ENCODE results near the gene P2RY2.
A peak's percentile ranks its signal among the peaks of the same experiment; 100 is the strongest.

P2RY2 gene

GRCh38 chr11:73239111-73239521 lies 21.0 kb downstream of the P2RY2 start:
- Histone ChIP-seq H3K9ac (ENCODE audit: low read depth, low read length) (no peak overlapping the region), H3K4me1 (ENCODE audit: insufficient read depth, low read length) (no peaks in the 10 kb centered on the region), H3K4me3 (ENCODE audit: low read length) (no peak overlapping the region), H3K27ac (ENCODE audit: low read depth, low read length) (no peak overlapping the region), H3K36me3 (ENCODE audit: insufficient read depth, low read length) (no peaks in the 10 kb centered on the region), H3K27me3 (ENCODE audit: insufficient read depth, low read length) (no peaks in the 10 kb centered on the region), H3K9me3 (ENCODE audit: insufficient read depth, low read depth, low read length) (no peaks in the 10 kb centered on the region)
- 94% methylated on average over 6 of the region's 6 CpGs for WGBS

DNA sequence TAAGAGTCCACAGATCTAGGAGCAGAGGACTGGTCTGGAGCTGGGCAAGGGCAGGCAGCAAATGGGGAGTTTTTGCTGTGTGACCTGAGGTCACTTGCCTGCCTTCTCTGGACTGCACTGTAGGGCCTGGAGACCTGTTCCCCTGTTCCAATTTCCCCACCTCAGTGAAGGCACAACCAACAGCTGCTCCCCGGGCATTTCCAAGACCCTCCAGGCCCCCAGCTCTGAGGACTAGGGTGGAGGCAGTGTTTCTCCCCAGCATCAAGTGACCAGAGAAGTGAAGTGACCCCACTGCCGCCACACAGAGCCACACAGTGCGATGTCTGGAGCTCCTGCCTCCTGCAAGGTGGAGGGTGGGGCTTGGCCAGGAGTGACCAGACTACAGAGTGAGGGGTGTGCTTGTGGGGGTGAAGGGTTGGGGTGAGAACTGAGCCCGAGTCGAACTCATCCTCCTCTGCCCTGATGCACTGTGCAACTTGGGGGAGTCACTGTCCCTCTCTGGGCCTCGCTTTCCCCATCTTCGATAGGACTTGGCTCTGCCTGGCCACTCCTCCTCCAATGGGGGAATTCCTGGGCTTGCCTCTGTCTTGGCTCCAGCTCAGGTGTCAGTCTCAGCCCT lies 21.6 kb downstream of the P2RY2 start:
- Histone ChIP-seq H3K27ac (ENCODE audit: low read depth, low read length) (no peak overlapping the region), H3K9me3 (ENCODE audit: insufficient read depth, low read depth, low read length) (no peaks in the 10 kb centered on the region), H3K4me3 (ENCODE audit: low read length) (no peak overlapping the region), H3K4me1 (ENCODE audit: insufficient read depth, low read length) (no peaks in the 10 kb centered on the region), H3K27me3 (ENCODE audit: insufficient read depth, low read length) (no peaks in the 10 kb centered on the region), H3K9ac (ENCODE audit: low read depth, low read length) (no peak overlapping the region), H3K36me3 (ENCODE audit: insufficient read depth, low read length) (no peaks in the 10 kb centered on the region)
- 90% methylated on average over 7 of the region's 7 CpGs for WGBS

GRCh38 chr11:73240190-73240781 lies 22.2 kb downstream of the P2RY2 start:
- H3K9me3 ChIP-seq (ENCODE audit: insufficient read depth, low read depth, low read length): no peaks in the 10 kb centered on the region
- no peak overlapping the region for H3K27ac ChIP-seq (ENCODE audit: low read depth, low read length)
- no peaks in the 10 kb centered on the region for H3K36me3 ChIP-seq (ENCODE audit: insufficient read depth, low read length)
- H3K9ac ChIP-seq (ENCODE audit: low read depth, low read length): no peak overlapping the region
- WGBS: 79% methylated on average over 4 of the region's 4 CpGs
- H3K4me1 ChIP-seq (ENCODE audit: insufficient read depth, low read length): no peaks in the 10 kb centered on the region
- no peak overlapping the region for H3K4me3 ChIP-seq (ENCODE audit: low read length)
- H3K27me3 ChIP-seq (ENCODE audit: insufficient read depth, low read length): no peaks in the 10 kb centered on the region

DNA sequence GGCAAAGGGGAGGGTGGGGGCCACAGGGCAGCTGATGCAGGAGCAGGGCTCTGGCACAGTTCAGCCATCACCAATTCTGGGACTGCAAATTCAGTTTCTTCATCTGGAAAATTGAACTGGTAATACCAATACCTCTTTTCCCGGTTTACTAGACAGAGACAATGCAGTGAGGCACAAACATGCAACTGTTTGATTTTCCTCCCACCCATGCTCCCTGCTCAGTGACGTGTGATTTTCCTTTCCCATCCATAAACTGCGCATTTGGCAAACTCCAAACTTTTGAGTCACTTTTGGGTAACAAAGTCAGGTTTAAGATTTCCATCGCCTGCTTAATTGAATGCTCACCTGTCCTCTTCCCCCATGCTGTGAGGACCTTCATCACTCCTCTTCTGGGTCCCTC lies 23.2 kb downstream of the P2RY2 start:
- WGBS: 93% methylated on average over 4 of the region's 4 CpGs
- Histone ChIP-seq H3K9ac (ENCODE audit: low read depth, low read length) (no peak overlapping the region), H3K27me3 (ENCODE audit: insufficient read depth, low read length) (no peaks in the 10 kb centered on the region), H3K4me1 (ENCODE audit: insufficient read depth, low read length) (0 out of 2 replicates have a peak, but pooled peaks cover 7% of the 10 kb centered on the region), H3K9me3 (ENCODE audit: insufficient read depth, low read depth, low read length) (no peaks in the 10 kb centered on the region), H3K36me3 (ENCODE audit: insufficient read depth, low read length) (no peaks in the 10 kb centered on the region), H3K27ac (ENCODE audit: low read depth, low read length) (no peak overlapping the region), H3K4me3 (ENCODE audit: low read length) (no peak overlapping the region)

- 49% methylated on average over 12 of the region's 12 CpGs for WGBS
Observed at GRCh38 chr11:73242251-73243092, 24.4 kb downstream of the P2RY2 start.

GRCh38 chr11:73243093-73243485 lies 25.0 kb downstream of the P2RY2 start:
- WGBS: 94% methylated on average over 8 of the region's 8 CpGs
- H3K4me1 ChIP-seq (ENCODE audit: insufficient read depth, low read length): 0 out of 2 replicates have a peak, but pooled peaks cover 7% of the 10 kb centered on the region
- peak overlapping the region; percentile 19; the same call in 1 of the 2 replicates for H3K9ac ChIP-seq (ENCODE audit: low read depth, low read length)
- no peaks in the 10 kb centered on the region for H3K27me3 ChIP-seq (ENCODE audit: insufficient read depth, low read length)
- no peaks in the 10 kb centered on the region for H3K36me3 ChIP-seq (ENCODE audit: insufficient read depth, low read length)
- no peak overlapping the region for H3K27ac ChIP-seq (ENCODE audit: low read depth, low read length)
- no peaks in the 10 kb centered on the region for H3K9me3 ChIP-seq (ENCODE audit: insufficient read depth, low read depth, low read length)
- no peak overlapping the region for H3K4me3 ChIP-seq (ENCODE audit: low read length)

More at GRCh38 chr11:73242251-73243092, 24.4 kb downstream of the P2RY2 start:
- H3K36me3 ChIP-seq (ENCODE audit: insufficient read depth, low read length): no peaks in the 10 kb centered on the region
- no peaks in the 10 kb centered on the region for H3K27me3 ChIP-seq (ENCODE audit: insufficient read depth, low read length)
- 0 out of 2 replicates have a peak, but pooled peaks cover 7% of the 10 kb centered on the region for H3K4me1 ChIP-seq (ENCODE audit: insufficient read depth, low read length)
- no peaks in the 10 kb centered on the region for H3K9me3 ChIP-seq (ENCODE audit: insufficient read depth, low read depth, low read length)
- no peak overlapping the region; the same call in 1 of the 2 replicates for H3K27ac ChIP-seq (ENCODE audit: low read depth, low read length)
- H3K9ac ChIP-seq (ENCODE audit: low read depth, low read length): peak overlapping the region; percentile 19; the same call in 1 of the 2 replicates
- peak overlapping the region; percentile 55 for H3K4me3 ChIP-seq (ENCODE audit: low read length)

GRCh38 chr11:73244589-73245240 lies 26.6 kb downstream of the P2RY2 start:
- Histone ChIP-seq H3K9me3 (ENCODE audit: insufficient read depth, low read depth, low read length) (no peaks in the 10 kb centered on the region), H3K36me3 (ENCODE audit: insufficient read depth, low read length) (no peaks in the 10 kb centered on the region), H3K27ac (ENCODE audit: low read depth, low read length) (no peak overlapping the region), H3K4me3 (ENCODE audit: low read length) (no peak overlapping the region), H3K9ac (ENCODE audit: low read depth, low read length) (no peak overlapping the region), H3K4me1 (ENCODE audit: insufficient read depth, low read length) (0 out of 2 replicates have a peak, but pooled peaks cover 7% of the 10 kb centered on the region), H3K27me3 (ENCODE audit: insufficient read depth, low read length) (no peaks in the 10 kb centered on the region)
- 56% methylated on average over 4 of the region's 4 CpGs for WGBS

DNA sequence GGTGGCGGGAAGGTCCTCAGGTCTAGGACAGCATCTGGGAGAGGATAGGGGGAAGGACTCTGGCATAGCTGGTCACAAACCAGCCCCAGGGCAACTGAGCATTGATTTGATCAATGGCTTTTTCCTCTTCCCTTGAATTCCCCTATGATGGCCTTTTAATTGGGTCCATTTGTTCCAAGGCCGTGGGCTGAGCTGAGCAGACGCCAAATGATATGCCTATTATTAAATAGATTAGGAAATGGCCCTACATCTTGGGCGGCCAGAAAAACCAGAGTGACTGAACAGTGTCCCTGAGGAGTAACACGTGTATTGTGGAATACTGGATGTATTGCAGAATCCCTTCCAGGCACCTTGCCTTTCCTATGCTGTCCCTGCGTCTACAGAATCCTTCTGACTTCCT lies 27.4 kb downstream of the P2RY2 start:
- Histone ChIP-seq H3K9ac (ENCODE audit: low read depth, low read length) (no peak overlapping the region), H3K4me1 (ENCODE audit: insufficient read depth, low read length) (0 out of 2 replicates have a peak, but pooled peaks cover 7% of the 10 kb centered on the region), H3K27ac (ENCODE audit: low read depth, low read length) (no peak overlapping the region), H3K27me3 (ENCODE audit: insufficient read depth, low read length) (no peaks in the 10 kb centered on the region), H3K36me3 (ENCODE audit: insufficient read depth, low read length) (no peaks in the 10 kb centered on the region), H3K9me3 (ENCODE audit: insufficient read depth, low read depth, low read length) (no peaks in the 10 kb centered on the region), H3K4me3 (ENCODE audit: low read length) (no peak overlapping the region)
- WGBS: 85% methylated on average over 6 of the region's 6 CpGs

GRCh38 chr11:73246303-73246702 lies 28.2 kb downstream of the P2RY2 start:
- H3K4me1 ChIP-seq (ENCODE audit: insufficient read depth, low read length): 0 out of 2 replicates have a peak, but pooled peaks cover 7% of the 10 kb centered on the region
- 94% methylated on average over 2 of the region's 2 CpGs for WGBS
- H3K27me3 ChIP-seq (ENCODE audit: insufficient read depth, low read length): no peaks in the 10 kb centered on the region
- H3K4me3 ChIP-seq (ENCODE audit: low read length): no peak overlapping the region
- H3K27ac ChIP-seq (ENCODE audit: low read depth, low read length): no peak overlapping the region
- no peak overlapping the region for H3K9ac ChIP-seq (ENCODE audit: low read depth, low read length)
- H3K9me3 ChIP-seq (ENCODE audit: insufficient read depth, low read depth, low read length): no peaks in the 10 kb centered on the region
- no peaks in the 10 kb centered on the region for H3K36me3 ChIP-seq (ENCODE audit: insufficient read depth, low read length)

- Histone ChIP-seq H3K27ac (ENCODE audit: low read depth, low read length) (no peak overlapping the region), H3K4me3 (ENCODE audit: low read length) (no peak overlapping the region), H3K9ac (ENCODE audit: low read depth, low read length) (no peak overlapping the region), H3K27me3 (ENCODE audit: insufficient read depth, low read length) (no peaks in the 10 kb centered on the region), H3K36me3 (ENCODE audit: insufficient read depth, low read length) (no peaks in the 10 kb centered on the region), H3K9me3 (ENCODE audit: insufficient read depth, low read depth, low read length) (no peaks in the 10 kb centered on the region), H3K4me1 (ENCODE audit: insufficient read depth, low read length) (0 out of 2 replicates have a peak, but pooled peaks cover 7% of the 10 kb centered on the region)
- WGBS: 95% methylated on average over 3 of the region's 3 CpGs
Observed at GRCh38 chr11:73248526-73249185, 30.6 kb downstream of the P2RY2 start.

All from HUES64 (cell line).